ENCODE data around the gene PDE7B.

PDE7B gene

DNA sequence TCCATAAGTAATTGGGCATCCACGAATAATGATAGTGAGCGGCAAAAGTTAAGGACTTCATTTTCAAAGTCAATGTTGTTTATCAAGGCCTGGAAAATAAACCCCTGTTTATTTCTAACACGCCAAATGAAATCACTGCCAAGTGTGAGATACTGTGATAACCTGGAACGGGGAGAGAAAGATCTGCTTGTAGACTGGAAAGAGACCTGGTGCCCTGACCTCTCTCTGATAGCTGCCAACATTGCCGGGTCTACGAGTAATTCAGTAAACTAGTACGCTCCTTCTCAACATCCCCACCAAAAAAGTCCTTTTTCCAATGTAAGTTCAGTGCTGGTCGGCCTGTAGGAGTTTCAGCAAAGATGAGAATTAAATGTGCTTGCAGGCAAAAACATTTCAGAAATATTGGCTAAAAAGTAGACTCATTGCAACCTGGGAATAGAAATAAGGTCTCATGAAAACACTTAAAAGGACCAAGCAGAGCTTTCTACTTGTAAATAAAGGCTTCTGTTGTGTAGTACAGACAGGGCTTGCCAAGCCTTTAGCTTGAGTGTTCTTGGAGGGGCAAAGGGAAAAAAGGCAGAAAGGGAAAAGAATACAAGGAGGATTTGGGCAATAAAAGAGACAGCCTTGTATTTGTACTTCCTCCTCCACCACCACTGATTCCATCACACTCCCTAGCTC lies 43.9 kb downstream of the PDE7B start:
- TF ChIP-seq POLR2AphosphoS5 (IDR thresholded peaks at IDR 0.05; ENCODE audit: low read depth) (no peak), SPI1 (IDR thresholded peaks at IDR 0.05; ENCODE audit: borderline replicate concordance, low read depth) (no peak), GABPA (IDR thresholded peaks at IDR 0.05; ENCODE audit: low read depth) (no peak)
- TF ChIP-seq, protein P1, sequence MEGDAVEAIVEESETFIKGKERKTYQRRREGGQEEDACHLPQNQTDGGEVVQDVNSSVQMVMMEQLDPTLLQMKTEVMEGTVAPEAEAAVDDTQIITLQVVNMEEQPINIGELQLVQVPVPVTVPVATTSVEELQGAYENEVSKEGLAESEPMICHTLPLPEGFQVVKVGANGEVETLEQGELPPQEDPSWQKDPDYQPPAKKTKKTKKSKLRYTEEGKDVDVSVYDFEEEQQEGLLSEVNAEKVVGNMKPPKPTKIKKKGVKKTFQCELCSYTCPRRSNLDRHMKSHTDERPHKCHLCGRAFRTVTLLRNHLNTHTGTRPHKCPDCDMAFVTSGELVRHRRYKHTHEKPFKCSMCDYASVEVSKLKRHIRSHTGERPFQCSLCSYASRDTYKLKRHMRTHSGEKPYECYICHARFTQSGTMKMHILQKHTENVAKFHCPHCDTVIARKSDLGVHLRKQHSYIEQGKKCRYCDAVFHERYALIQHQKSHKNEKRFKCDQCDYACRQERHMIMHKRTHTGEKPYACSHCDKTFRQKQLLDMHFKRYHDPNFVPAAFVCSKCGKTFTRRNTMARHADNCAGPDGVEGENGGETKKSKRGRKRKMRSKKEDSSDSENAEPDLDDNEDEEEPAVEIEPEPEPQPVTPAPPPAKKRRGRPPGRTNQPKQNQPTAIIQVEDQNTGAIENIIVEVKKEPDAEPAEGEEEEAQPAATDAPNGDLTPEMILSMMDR (IDR thresholded peaks at IDR 0.05; ENCODE audit: insufficient read depth, low read length) = no peak
- TF ChIP-seq, protein P2, sequence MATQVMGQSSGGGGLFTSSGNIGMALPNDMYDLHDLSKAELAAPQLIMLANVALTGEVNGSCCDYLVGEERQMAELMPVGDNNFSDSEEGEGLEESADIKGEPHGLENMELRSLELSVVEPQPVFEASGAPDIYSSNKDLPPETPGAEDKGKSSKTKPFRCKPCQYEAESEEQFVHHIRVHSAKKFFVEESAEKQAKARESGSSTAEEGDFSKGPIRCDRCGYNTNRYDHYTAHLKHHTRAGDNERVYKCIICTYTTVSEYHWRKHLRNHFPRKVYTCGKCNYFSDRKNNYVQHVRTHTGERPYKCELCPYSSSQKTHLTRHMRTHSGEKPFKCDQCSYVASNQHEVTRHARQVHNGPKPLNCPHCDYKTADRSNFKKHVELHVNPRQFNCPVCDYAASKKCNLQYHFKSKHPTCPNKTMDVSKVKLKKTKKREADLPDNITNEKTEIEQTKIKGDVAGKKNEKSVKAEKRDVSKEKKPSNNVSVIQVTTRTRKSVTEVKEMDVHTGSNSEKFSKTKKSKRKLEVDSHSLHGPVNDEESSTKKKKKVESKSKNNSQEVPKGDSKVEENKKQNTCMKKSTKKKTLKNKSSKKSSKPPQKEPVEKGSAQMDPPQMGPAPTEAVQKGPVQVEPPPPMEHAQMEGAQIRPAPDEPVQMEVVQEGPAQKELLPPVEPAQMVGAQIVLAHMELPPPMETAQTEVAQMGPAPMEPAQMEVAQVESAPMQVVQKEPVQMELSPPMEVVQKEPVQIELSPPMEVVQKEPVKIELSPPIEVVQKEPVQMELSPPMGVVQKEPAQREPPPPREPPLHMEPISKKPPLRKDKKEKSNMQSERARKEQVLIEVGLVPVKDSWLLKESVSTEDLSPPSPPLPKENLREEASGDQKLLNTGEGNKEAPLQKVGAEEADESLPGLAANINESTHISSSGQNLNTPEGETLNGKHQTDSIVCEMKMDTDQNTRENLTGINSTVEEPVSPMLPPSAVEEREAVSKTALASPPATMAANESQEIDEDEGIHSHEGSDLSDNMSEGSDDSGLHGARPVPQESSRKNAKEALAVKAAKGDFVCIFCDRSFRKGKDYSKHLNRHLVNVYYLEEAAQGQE (IDR thresholded peaks at IDR 0.05; ENCODE audit: insufficient replicate concordance, low read depth) = no peak
- Histone ChIP-seq H3K4me3 (replicated peaks; ENCODE audit: insufficient read depth, low read length) (no peak overlapping the region), H3K27ac (replicated peaks) (no peak overlapping the region), H3K27me3 (ENCODE audit: insufficient read depth, poor library complexity, severe bottlenecking) (no peaks in the 10 kb centered on the region)
- DNase-seq (ENCODE audit: low read depth in 1 of 2, low spot score in 1 of 2) = no peak

DNA sequence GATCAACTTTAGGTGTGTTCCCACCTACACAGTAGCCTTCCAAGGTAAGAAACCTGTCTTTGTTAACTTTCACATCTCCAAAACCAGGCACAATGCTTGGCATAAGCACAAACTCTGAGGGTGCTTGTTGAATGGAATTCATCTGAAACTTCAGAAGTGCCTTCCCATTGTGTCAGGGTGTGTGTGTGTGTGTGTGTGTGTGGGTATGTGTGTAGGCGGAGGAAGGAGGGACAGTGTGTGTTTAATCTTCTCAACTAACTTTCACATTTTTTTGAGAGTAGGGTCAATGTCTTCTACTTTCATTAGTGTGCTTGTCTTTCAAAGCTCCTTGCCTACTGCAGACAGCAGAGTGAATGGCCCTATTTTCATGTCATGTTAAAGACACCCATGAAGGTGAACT lies 45.6 kb downstream of the PDE7B start:
- TF ChIP-seq GABPA (IDR thresholded peaks at IDR 0.05; ENCODE audit: low read depth) (no peak), SPI1 (IDR thresholded peaks at IDR 0.05; ENCODE audit: borderline replicate concordance, low read depth) (no peak), POLR2AphosphoS5 (IDR thresholded peaks at IDR 0.05; ENCODE audit: low read depth) (no peak)
- TF ChIP-seq, protein P2 (IDR thresholded peaks at IDR 0.05; ENCODE audit: insufficient replicate concordance, low read depth) = no peak
- TF ChIP-seq, protein P1 (IDR thresholded peaks at IDR 0.05; ENCODE audit: insufficient read depth, low read length) = no peak
- Histone ChIP-seq H3K27ac (replicated peaks) (no peak overlapping the region), H3K4me3 (replicated peaks; ENCODE audit: insufficient read depth, low read length) (no peak overlapping the region), H3K27me3 (ENCODE audit: insufficient read depth, poor library complexity, severe bottlenecking) (no peaks in the 10 kb centered on the region)
- no peak for DNase-seq (ENCODE audit: low read depth in 1 of 2, low spot score in 1 of 2)

DNA sequence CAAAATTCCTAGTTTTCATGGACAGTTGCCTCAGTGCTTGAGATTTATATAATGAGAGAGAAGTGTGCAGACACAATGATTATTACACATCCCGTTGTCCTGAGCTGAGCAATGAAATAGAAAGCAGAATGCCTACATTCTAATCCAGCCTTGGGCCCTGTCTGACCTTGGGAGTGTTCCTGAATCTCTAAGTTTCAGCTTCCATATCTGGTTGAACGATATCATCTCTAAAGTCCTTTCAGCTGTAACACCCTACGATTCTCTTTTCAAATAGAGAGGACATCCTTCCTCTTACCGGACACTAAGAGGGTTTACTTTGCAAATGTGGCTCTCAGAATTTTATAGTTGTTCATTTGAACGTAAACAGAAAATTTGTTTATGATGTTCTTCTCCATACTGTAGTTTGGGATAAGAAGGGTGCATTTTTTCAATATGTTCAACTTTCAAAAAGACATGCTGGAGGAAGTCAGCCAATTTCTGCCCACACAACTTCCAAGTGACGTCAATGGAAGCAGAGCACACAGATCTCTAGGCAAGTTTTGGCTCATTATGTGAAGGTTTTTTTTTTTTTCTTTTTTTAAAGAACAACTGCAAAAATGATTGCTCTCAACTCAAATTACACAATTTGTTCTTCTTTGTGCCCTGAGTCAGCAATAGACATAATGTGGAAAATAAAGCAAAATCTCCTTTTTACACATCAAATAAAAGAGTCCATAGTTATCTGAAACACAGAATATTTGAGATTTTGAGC lies 50.4 kb downstream of the PDE7B start:
- H3K4me3 ChIP-seq (replicated peaks; ENCODE audit: insufficient read depth, low read length) = no peak overlapping the region
- H3K27me3 ChIP-seq (ENCODE audit: insufficient read depth, poor library complexity, severe bottlenecking) = no peaks in the 10 kb centered on the region
- H3K27ac ChIP-seq (replicated peaks) = no peak overlapping the region
- no peak for TF ChIP-seq POLR2AphosphoS5 (IDR thresholded peaks at IDR 0.05; ENCODE audit: low read depth)
- TF ChIP-seq, protein P2 (IDR thresholded peaks at IDR 0.05; ENCODE audit: insufficient replicate concordance, low read depth) = no peak
- TF ChIP-seq SPI1 (IDR thresholded peaks at IDR 0.05; ENCODE audit: borderline replicate concordance, low read depth) = no peak
- TF ChIP-seq, protein P1 (IDR thresholded peaks at IDR 0.05; ENCODE audit: insufficient read depth, low read length) = no peak
- no peak for TF ChIP-seq GABPA (IDR thresholded peaks at IDR 0.05; ENCODE audit: low read depth)
- no peak for DNase-seq (ENCODE audit: low read depth in 1 of 2, low spot score in 1 of 2)
